ENCODE results near the gene MORC2. TPM values are rescaled to one million over a fixed set of nuclear protein-coding genes. Genes with fewer than 3 reads are reported as not detected.

The MORC2 gene
- total RNA-seq, 1 donor from 2014 or later, result 26.1 TPM

DNA sequence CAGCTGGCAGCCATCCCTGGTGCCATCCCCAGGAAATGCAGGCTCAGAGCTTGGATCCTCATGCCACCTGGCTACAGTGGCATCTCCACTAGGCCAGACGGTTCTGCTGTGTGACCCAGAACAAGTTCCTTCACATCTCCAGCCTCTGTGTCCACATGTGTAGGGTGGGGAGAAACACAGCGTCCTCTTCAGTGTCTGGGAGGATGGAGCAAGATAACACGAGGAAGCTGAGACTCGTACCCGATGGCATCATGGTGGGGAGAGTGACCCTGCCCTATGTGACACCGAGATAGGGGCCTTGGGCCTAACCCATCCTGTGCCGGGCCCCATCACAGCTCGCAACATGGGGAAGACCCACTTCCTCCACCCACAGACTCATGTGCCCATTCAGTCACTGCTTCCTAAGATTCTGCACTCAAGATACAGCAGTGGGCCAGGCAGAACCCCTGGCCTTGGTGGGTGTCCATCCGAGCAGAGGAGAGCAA lies 78.5 kb downstream of the MORC2 start:
- DNase-seq (ENCODE audit: low spot score in 2 of 2) (no peak), FAIRE-seq (no peak)

DNA sequence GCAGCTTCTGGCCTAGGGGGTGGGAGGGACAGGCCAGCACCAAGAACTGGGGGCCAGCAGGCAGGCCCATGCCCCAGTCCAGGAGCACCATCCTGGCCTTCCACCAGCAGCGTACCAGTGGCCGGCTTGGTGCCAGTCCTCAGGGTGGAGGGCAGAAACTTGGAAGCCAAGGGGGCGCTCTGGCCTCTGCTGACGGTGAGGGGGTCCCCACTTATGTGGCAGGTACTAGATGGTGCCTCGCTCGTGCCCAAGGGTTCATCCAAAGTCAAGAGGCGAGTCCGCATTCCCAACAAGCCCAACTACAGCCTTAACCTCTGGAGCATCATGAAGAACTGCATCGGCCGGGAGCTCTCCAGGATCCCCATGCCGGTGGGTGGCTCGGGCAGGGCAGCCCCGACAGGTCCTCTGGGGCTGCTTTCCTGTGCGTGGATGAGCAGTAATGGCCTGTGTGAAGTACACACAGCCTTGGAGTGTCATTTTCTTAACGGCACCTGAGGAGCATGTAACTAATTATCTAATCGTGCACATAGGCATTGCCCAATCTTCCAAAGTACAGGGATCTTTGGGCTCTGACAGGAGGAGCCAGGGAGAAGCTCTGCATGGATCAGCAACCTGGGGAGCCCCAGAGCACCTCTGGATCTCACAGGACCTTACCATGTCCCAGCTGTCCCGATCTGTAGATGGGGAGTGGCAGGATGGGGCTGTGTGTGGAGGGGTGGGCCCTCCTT lies 79.1 kb downstream of the MORC2 start:
- FAIRE-seq, result no peak
- DNase-seq (ENCODE audit: low spot score in 2 of 2), result no peak

DNA sequence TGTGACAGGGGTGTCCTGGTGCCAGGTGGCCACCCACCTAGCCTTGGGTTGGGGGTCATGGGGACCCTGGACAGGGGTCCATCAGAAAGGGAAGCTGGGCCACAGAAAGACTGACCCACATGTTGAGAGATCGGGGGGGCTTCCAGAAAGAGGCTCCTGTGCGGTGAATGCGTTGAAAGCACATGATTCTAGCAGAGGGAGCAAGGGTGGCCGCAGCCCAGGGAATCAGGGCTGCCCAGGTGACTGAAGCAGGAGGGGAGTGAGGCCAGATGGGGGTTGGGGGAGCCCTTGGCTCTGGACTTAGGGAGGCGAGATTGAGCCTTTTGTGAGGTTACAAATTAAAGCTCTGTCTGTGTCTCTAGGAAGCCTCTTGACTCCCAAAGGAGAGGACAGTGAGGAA lies 80.7 kb downstream of the MORC2 start:
- no peak for FAIRE-seq
- no peak for DNase-seq (ENCODE audit: low spot score in 2 of 2)

DNA sequence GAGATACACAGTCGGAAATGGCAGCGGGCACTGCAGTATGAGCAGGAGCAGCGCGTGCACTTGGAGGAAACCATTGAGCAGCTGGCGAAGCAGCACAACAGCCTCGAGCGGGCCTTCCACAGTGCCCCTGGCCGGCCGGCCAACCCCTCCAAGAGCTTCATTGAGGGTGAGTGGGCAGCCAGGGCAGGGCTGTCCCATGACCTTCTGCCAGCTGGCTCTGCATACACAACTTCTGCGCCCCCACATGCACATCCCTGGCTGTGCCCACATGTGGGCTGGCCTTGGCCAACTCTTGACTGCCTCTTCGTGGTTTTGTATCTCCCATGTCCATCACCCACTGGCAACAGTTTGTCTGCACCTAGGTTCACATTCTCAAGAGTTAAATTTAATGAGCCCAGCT lies 81.1 kb downstream of the MORC2 start:
- DNase-seq (ENCODE audit: low spot score in 2 of 2) (no peak), FAIRE-seq (no peak)

DNA sequence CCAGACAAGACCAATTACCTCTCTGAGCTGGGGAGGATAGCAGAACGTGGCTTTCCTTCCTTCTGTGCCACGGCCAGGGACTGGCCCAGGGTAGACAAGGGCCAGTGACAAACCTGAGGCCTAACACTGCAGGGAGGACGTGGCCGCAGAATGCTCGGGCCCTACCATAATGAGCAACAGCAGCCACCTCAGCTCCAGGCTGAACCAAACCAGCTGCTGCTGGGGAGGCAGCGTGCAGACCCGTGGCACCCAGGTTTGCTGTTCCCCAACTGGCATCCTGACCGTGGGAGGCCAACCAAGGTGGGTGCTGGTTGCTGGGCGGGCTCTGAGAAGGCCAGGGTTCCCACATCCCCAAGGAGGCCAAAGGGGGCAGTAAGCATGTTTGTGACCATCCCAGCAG lies 83.0 kb downstream of the MORC2 start:
- FAIRE-seq, result no peak

DNA sequence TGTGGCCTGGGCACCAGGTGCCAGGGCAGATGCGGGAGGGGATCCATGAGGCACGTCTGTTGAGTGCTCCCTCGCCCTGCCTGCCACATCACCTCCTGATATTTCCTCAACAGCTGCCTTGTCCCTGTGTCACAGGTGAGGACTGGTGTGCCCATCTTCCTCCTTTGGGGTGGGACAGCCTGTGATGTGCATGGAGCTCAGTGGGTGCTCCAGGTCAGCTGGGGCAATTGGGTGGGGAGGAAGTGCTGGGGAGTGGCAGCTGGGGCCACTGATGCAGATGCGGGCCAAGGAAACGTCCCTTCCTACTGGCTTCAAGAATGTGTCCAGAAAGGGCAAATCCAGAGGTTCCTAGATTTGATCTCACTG lies 83.6 kb downstream of the MORC2 start:
- FAIRE-seq, result no peak
- DNase-seq (ENCODE audit: low spot score in 2 of 2), result no peak

More for the DNA sequence above, 83.0 kb downstream of the MORC2 start:
- DNase-seq (ENCODE audit: low spot score in 2 of 2), result no peak

DNA sequence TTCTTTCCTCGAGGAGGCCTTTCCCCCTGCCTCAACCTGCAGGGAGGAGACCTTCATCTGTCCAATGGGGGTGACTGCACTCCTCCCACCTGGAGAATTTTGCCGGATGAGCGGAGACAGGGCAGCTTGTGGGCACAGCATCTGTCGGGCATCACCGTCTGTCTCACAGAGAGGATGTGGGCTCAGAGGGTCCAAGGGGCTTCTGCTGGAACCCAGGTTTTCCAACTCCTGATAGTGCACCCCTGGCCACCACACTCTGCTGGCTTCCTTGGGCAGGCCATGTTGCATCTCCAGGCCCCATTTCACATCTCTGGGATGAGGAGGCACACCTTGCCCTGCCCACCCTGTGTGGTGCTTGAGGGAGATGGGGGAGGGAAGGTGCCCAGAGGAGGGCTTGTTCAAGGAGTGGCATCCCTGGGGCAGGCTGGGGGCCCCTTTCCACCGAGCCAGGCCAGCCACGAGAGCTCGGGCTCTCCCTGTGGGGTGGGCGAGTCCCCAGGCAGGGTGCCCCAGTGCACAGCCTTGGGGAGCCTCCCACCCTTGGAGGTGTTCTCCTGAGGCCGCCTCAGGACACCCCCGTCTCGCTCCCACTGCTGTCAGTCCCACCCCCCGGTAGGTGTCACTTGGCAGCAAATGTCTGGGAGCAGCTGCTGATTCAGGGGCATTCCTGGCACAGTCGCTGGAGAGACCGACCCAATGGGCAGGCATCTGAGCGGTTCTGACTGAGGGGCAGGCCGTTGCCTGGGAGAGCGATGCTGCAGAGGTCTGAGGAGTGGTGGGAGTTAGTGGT lies 84.2 kb downstream of the MORC2 start:
- DNase-seq (ENCODE audit: low spot score in 2 of 2), result no peak
- FAIRE-seq, result no peak

DNA sequence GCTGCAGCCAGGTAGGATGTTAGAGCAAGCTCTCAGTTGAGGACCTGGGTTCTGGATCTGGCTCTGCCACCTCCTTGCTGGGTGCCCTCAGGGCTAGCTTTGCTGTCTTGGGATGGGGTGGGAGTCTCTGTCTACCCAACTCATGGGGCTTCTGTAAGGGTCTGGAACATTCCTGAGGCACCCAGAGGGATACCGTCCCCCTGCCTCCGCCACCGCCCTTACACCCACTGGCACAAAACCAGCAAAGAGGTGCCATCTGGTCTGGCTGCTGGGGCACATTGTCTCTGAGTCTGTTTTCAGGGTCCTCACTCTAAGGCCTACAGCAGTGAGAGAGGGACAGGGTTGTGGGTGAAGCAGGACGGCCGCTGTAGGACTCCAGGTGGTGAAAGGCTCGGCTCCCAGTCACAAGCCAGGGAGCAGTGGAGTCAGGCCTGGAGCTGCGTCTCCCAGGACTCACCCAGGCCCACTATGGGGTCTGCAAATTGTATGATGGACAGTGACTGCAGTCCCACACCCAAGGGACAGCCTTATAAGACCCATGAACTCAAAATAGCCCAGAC lies 84.9 kb downstream of the MORC2 start:
- FAIRE-seq (no peak), DNase-seq (ENCODE audit: low spot score in 2 of 2) (no peak)

DNA sequence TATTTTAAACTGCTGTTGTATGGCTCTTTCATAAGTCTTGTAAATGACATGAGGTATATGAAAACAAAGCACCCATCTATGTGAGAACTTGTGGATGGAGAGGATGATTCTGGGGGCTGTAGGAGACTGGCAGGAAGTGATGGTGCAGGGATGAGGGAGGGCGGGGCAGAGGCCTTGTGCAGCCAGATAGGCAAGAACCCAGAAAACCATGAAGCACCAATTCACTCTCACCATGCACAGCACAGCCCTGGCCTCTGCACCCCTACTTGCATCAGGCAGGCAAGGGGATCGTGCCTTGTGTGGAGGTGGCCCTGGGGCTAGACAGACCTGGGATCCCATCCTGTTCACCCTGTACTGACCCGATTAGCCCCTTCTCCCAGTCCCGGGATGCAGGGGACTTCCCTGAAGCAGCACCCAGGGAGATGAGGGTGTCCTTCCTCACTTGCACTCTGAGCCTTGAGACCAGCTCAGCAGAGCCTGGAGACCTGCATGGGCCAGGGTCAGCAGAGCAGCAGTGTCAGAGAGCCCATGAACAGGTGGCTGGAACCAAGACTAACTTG lies 85.5 kb downstream of the MORC2 start:
- DNase-seq (ENCODE audit: low spot score in 2 of 2), result no peak

DNA sequence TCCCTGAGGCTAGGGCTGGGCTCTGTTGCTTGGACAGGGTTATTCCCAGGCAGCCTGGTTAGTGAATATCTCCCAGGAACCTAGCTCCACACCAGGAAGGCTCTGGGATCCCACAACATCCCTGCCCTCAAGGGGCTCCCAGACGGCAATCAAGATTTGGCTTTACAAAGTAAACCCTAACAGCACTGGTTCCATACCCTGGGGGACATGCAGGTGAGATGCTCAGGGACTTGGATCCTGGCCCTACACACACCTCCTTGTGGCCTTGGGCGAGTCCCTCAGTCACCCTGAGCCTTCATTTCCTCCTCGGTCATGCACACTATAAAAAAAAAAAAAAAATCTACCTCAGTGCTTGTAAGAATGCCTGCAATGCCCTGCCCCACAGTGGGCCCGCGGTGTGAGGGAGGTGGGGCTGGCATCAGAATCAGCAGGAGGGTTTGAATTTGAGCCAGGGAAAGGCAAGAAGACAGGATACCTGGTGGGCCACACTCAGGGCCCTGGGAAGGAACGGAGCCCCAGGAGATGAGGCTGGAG lies 86.3 kb downstream of the MORC2 start:
- no peak for DNase-seq (ENCODE audit: low spot score in 2 of 2)
- no peak for FAIRE-seq

More for the DNA sequence above, 85.5 kb downstream of the MORC2 start:
- FAIRE-seq, result no peak

DNA sequence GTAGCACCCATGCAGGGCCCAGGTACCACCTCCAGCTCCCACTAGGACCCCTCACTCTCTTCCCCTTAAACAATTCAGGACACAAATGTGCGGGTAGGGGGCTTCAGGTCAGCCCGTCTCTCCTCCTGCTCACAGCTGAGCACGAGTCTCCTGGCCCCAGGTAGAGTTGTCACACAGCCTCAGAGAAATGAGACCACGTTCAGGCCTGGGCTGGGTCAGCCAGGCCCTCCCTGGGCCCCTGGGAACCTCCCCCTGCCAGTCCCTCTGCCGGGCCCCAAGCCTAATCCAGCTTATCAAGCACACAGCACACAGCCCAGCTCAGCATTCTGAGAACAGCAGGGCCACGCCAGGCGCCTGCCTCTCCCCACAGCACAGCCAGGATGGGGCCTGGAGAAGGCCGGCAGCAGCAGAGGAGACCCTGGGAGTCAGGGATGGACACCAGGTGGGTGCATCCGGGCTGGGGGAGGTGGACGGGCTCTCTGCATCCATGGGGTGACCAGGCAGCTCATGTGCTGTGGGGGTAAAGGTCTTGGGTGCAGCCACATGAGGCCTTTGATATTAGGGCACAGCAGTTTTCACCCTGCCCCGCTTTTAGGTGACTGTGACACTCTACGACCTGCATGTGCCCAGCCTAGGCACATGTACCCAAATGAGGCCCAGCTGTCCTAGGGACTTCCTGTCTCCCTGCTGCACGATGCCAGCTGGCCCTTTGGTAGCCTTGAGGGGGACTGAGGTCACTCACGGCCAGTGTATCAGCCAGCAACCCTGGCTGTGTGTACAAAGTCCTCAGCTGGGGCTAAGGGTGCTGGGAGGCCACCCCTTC lies 87.0 kb downstream of the MORC2 start:
- FAIRE-seq (no peak), DNase-seq (ENCODE audit: low spot score in 2 of 2) (no peak)

DNA sequence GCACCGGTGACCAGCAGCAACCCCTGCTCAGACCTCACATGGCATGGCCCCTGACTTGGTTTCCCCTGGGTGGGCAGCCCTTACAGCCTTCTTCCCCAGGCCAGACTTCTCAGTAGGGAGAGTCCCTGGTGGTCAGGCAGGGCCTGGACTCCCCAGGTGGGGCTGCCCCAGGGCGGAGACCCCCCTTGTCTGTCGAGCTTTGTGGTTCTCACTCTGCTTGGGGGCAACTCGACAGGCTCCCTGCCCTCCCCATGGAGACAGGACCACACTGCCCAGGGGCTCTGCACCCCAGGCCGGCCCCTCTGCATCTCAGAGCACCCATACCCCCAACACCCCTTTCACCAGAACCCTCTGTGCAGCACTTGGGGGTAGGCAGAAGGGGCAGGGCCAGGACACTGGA lies 87.7 kb downstream of the MORC2 start:
- FAIRE-seq, result no peak
- DNase-seq (ENCODE audit: low spot score in 2 of 2), result no peak

DNA sequence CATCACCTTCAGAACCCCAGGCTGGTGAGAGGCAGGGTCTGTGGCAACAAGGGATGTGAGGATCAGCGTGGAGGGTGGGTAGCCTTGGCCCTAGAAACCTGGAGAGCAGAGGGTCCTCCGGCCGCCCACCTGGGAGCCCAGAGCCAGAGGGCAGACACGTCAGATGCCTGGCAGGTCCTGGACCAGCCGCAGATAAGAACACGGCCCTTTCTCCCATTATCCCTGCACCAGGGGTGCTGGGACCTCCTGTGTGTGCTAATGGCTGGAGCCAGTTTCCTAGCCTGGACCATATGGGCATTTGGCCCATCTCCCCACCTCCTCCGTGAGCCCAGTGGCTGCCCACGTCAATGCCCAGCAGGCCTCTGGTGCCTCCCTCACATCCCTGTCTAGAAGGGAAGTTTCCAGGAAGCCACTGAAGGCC lies 88.4 kb downstream of the MORC2 start:
- DNase-seq (ENCODE audit: low spot score in 2 of 2), result no peak
- no peak for FAIRE-seq

DNA sequence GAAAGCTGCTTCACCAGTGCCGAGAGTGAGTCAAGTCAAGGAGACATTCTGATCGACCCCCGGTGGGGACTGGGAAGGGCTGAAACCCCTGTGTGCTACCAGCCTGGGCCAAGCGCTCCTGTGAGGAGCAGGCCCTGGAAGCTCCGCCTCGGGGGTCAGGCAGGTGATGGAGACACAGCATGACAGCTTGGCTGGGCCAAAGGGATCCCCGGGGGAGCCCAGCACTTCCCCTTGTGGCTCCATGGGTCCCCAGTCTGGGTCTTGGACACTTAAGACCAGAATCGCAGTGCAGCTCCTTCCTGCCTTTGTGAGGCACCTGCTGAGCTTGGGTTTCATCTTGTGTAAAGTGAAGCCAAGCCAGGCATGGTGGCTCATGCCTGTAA lies 89.2 kb downstream of the MORC2 start:
- FAIRE-seq (no peak), DNase-seq (ENCODE audit: low spot score in 2 of 2) (no peak)

DNA sequence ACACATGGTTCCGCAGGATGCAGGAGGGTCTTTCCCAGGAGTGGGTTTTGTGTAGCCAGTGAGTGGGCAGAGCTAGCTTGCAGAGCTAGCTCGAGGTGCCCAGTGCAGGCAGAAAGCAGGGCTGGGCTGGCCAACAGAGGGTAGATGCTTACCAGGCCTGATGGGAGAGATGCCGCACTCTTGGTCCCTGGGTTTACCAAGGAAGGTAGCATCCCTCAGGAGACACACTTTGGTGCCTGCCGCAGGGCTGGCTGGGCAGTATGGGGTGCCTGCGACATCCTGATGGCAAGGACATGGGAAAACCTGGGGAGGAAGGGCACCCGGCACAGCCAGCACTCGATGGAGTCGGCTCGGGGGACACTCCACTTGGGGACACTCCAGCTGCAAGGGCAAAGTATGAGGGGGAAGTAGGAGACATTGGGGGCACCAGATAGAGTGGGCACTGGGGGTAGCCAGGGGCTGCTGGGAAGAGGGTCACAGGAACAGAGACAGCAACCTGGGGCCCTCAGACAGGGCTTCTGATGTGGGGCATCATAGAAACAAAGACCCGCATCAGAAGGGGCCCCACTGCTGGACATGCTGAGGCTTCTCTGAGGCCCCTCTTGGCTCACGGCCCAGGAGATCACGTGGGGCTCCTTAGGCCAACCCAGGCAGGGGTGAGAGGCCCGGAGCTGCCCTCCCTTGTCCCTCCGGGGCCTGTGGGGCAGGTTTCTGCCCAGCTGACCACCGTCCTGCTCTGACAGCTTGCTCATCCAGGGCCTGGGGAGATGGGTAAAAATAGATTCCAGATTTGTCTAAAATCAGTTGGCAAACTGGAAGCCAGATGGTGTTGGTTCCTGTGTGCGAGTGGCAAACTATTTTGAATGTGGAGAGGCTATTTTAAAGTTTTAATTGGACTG lies 89.8 kb downstream of the MORC2 start:
- no peak for FAIRE-seq
- no peak for DNase-seq (ENCODE audit: low spot score in 2 of 2)

DNA sequence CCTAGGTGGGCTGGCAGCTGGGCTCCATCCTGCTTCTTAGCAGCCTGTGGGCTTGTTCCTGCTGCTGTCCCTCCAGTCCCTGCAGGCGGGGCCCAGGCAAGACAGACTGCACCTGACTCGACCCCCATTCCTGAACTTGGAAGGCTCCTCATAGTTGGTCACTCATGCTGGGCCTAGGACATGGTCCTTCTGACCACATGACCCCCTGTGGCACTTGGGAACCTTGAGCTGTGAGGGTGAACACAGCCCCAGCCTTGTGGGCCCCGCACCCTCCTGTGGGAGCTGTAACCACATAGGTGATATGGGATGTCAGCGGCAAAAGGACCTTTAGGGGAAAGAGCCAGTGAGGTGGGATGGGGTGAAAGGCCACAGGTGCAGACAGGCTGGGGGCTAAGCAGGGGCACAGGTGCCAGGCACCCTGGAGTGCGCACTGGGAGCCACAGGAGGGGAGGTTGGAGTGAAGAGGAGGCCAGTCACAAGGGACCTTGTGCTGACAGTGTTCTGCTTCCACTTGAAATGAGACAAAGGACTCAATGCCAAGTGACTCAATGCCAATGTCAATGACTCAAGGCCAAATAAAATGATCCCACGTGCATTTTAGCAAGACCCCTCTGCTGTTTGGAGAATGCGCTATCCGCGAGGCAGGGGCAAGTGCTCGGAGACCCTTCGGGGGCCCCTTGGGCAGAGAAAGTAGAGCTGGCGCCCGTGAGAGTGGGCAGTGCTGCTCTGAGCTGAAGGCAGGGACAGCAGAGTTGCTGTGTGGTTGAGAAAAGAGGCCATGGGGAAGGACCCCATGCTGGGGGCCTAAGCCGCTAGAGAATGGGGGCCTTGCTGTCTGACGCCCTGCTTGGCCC lies 90.7 kb downstream of the MORC2 start:
- FAIRE-seq (no peak), DNase-seq (ENCODE audit: low spot score in 2 of 2) (no peak)

DNA sequence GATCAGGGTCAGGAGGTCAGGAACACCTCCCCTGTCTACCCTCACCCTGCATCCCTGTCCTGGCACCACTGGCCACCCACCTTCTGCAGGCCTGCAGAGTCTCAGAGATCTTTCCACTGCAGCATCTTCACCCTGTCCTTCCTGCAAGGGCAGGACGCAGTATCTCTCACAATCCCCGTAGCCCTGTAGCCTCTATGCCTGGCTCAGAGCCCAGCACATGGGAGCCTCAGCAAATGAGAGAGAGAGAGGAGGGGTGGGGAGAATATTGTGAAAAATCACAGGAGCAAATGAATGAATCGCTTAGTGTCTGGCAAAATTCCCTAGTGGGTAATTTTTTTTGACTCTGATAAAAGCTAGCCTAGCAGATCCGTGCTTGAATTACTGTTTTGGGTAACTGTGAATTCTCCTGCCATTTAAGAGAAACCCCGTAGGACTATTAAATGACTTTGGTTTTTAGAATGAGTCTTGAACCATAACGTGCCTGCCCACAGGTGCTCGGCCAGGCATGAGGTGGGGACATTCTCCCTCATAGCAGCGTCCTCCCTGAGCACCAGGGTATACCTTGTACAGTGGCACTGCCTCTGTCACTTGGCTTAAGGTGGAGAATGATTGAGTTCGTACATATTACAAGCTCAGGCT lies 91.5 kb downstream of the MORC2 start:
- FAIRE-seq (no peak), DNase-seq (ENCODE audit: low spot score in 2 of 2) (peak; percentile 52 to 64)

All from frontal cortex (tissue), 4 donors.